ENCODE measurements around the gene NDRG3. TPM values are rescaled to one million over a fixed set of nuclear protein-coding genes. Genes with fewer than 3 reads are reported as not detected.
"Not testable (repeated sequence)": the region's sequence is repeated elsewhere in the genome, so short reads cannot be mapped to it uniquely, and the experiment has no call there.

Gene NDRG3
- polyA plus RNA-seq, 1 of the 3 experiments (the other 2 are of a cell fraction): 20.5 TPM

DNA sequence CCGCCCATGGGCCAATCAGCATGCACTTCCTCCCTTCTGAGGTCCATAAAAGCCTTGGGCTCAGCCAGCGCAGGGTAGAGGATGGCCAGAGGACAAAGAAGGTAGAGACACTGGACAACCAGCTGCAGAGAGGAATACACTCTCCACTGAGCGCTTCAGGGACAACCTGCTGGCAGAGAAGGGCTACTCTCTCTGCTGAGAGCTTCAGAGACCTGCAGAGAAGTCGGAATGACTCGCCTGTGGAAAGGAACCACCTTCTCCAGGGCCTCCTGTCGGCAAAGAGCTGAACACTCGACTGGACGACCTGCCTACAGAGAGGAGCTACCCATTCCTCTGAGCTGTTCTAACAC, 68.5 kb downstream of the NDRG3 start:
- 90% methylated on average over 6 of the region's 8 CpGs for WGBS (ENCODE audit: low lambda C conversion rate)
- Histone ChIP-seq H3K36me3 (replicated peaks in 1 of 2; ENCODE audit: control insufficient read depth in 1 of 2, insufficient read depth in 2 of 2, low read length in 1 of 2) (peaks cover 4 to 13% of the 10 kb centered on the region in 2 experiments), H3K9me3 (no peaks in the 10 kb centered on the region), H3K4me3 (ENCODE audit: low read depth in 2 of 2, low read length in 1 of 2) (no peak overlapping the region), H3K27me3 (ENCODE audit: insufficient read depth) (no peaks in the 10 kb centered on the region), H3K4me1 (ENCODE audit: control insufficient read depth in 1 of 2, insufficient read depth in 2 of 2, low read depth in 1 of 2, low read length in 1 of 2) (no peaks in the 10 kb centered on the region), H3K9ac (no peak overlapping the region), H3K9me2 (no peaks in the 10 kb centered on the region), H3K79me2 (ENCODE audit: insufficient read depth) (no peaks in the 10 kb centered on the region), H3K27ac (ENCODE audit: low read depth in 2 of 2, low read length in 1 of 2) (no peak overlapping the region), H2AFZ (ENCODE audit: low read depth) (no peak overlapping the region), H4K20me1 (ENCODE audit: insufficient read depth) (no peaks in the 10 kb centered on the region), H3F3A (replicated peaks; ENCODE audit: insufficient read depth) (no peaks in the 10 kb centered on the region), H3K4me2 (no peak overlapping the region)
- CTCF ChIA-PET: no interaction called here
- no peak for TF ChIP-seq NFIC (IDR thresholded peaks at IDR 0.05; ENCODE audit: borderline replicate concordance)
- TF ChIP-seq RXRA (IDR thresholded peaks at IDR 0.05; ENCODE audit: borderline replicate concordance, low read depth): no peak
- no peak for TF ChIP-seq SMC3 (IDR thresholded peaks at IDR 0.05; ENCODE audit: low read depth, low read length)
- TF ChIP-seq FOXM1 (IDR thresholded peaks at IDR 0.05; ENCODE audit: low read depth): no peak
- TF ChIP-seq, protein P1, sequence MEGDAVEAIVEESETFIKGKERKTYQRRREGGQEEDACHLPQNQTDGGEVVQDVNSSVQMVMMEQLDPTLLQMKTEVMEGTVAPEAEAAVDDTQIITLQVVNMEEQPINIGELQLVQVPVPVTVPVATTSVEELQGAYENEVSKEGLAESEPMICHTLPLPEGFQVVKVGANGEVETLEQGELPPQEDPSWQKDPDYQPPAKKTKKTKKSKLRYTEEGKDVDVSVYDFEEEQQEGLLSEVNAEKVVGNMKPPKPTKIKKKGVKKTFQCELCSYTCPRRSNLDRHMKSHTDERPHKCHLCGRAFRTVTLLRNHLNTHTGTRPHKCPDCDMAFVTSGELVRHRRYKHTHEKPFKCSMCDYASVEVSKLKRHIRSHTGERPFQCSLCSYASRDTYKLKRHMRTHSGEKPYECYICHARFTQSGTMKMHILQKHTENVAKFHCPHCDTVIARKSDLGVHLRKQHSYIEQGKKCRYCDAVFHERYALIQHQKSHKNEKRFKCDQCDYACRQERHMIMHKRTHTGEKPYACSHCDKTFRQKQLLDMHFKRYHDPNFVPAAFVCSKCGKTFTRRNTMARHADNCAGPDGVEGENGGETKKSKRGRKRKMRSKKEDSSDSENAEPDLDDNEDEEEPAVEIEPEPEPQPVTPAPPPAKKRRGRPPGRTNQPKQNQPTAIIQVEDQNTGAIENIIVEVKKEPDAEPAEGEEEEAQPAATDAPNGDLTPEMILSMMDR (IDR thresholded peaks at IDR 0.05): no peak
- TF ChIP-seq, protein P2, sequence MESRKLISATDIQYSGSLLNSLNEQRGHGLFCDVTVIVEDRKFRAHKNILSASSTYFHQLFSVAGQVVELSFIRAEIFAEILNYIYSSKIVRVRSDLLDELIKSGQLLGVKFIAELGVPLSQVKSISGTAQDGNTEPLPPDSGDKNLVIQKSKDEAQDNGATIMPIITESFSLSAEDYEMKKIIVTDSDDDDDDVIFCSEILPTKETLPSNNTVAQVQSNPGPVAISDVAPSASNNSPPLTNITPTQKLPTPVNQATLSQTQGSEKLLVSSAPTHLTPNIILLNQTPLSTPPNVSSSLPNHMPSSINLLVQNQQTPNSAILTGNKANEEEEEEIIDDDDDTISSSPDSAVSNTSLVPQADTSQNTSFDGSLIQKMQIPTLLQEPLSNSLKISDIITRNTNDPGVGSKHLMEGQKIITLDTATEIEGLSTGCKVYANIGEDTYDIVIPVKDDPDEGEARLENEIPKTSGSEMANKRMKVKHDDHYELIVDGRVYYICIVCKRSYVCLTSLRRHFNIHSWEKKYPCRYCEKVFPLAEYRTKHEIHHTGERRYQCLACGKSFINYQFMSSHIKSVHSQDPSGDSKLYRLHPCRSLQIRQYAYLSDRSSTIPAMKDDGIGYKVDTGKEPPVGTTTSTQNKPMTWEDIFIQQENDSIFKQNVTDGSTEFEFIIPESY (IDR thresholded peaks at IDR 0.05; ENCODE audit: borderline replicate concordance, low read depth): no peak
- TF ChIP-seq EP300 (IDR thresholded peaks at IDR 0.05; ENCODE audit: borderline replicate concordance in 1 of 2, low read depth in 1 of 2, low read length in 1 of 2): no peak
- no peak for TF ChIP-seq YY1 (IDR thresholded peaks at IDR 0.05; ENCODE audit: low read depth)
- POLR2A ChIA-PET: no interaction called here
- no peak for DNase-seq

DNA sequence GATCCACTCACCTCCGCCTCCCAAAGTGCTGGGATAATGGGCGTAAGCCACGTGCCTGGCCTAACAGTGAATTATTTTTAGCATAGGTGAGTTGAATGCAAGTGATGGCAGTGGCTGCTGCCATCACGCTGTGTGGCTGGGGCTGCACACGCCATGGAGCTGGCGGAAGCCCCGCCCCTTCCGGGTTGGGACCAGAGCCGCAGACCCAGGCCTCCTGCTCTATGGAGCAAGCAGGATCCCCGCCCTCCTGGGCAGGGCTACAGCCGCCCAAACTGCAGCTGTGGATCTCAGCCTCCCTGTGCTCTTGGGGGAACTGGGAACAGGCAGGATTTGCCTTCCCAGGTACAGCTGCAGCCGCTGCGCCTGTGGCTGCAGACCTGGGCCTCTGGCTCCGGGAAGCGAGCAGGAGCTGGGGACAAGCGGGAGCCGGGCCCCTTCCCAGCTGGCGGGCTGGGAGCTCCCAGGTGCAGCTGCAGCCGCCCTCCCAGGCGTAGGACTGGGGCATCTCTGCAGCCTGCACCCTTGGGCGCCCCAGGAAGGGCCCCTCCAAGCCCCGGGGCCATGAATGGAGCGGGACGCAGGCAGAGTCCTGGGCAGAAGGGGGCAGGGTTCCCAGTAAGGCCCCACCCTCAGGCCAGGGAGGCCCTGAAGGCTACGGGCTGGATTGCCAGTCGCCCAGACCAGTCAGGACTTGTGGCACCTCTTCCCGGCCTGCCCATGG, 69.0 kb downstream of the NDRG3 start:
- Histone ChIP-seq H3K4me2 (no peak overlapping the region), H3K27me3 (ENCODE audit: insufficient read depth) (no peaks in the 10 kb centered on the region), H4K20me1 (ENCODE audit: insufficient read depth) (no peaks in the 10 kb centered on the region), H3K9me3 (no peaks in the 10 kb centered on the region), H2AFZ (ENCODE audit: low read depth) (no peak overlapping the region), H3K27ac (ENCODE audit: low read depth in 2 of 2, low read length in 1 of 2) (no peak overlapping the region), H3K9ac (no peak overlapping the region), H3F3A (replicated peaks; ENCODE audit: insufficient read depth) (no peaks in the 10 kb centered on the region), H3K79me2 (ENCODE audit: insufficient read depth) (no peaks in the 10 kb centered on the region), H3K36me3 (replicated peaks in 1 of 2; ENCODE audit: control insufficient read depth in 1 of 2, insufficient read depth in 2 of 2, low read length in 1 of 2) (peaks cover 4 to 9% of the 10 kb centered on the region in 2 experiments), H3K4me1 (ENCODE audit: control insufficient read depth in 1 of 2, insufficient read depth in 2 of 2, low read depth in 1 of 2, low read length in 1 of 2) (no peaks in the 10 kb centered on the region), H3K9me2 (no peaks in the 10 kb centered on the region), H3K4me3 (ENCODE audit: low read depth in 2 of 2, low read length in 1 of 2) (no peak overlapping the region)
- ChIA-PET POLR2A (no interaction called here), CTCF (no interaction called here)
- TF ChIP-seq, protein P2 (IDR thresholded peaks at IDR 0.05; ENCODE audit: borderline replicate concordance, low read depth): no peak
- TF ChIP-seq GABPA (IDR thresholded peaks at IDR 0.05; ENCODE audit: low read depth) (no peak), CHD2 (IDR thresholded peaks at IDR 0.05; ENCODE audit: low read length, partially characterized antibody) (no peak), JUND (IDR thresholded peaks at IDR 0.05) (no peak)
- no peak for DNase-seq
- 96% methylated on average over 8 of the region's 27 CpGs for whole genome bisulfite sequencing (ENCODE audit: low lambda C conversion rate)

DNA sequence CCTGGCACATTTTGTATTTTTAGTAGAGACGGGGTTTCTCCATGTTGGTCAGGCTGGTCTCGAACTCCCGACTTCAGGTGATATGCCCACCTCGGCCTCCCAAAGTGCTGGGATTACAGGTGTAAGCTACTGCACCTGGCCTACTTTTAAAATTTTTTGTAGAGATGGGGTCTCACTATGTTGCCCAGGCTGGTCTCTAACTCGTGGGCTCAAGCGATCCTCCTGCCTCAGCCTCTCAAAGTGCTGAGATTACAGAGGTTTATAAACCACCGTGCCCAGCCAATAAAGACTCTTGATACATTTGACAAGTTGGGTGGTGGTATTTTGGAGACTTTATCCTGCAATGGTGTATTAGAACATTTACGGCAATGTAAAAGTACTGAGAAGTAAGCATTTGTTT, 70.3 kb downstream of the NDRG3 start:
- DNase-seq; H4K20me1 ChIP-seq (ENCODE audit: insufficient read depth); H3K9ac ChIP-seq; H3K27me3 ChIP-seq (ENCODE audit: insufficient read depth); H3F3A ChIP-seq (replicated peaks; ENCODE audit: insufficient read depth); H3K79me2 ChIP-seq (ENCODE audit: insufficient read depth); POLR2A ChIA-PET; H3K27ac ChIP-seq (ENCODE audit: low read depth in 2 of 2, low read length in 1 of 2); H3K36me3 ChIP-seq (replicated peaks in 1 of 2; ENCODE audit: control insufficient read depth in 1 of 2, insufficient read depth in 2 of 2, low read length in 1 of 2); H3K4me1 ChIP-seq (ENCODE audit: control insufficient read depth in 1 of 2, insufficient read depth in 2 of 2, low read depth in 1 of 2, low read length in 1 of 2); H3K9me2 ChIP-seq; H3K4me2 ChIP-seq; H3K9me3 ChIP-seq; H2AFZ ChIP-seq (ENCODE audit: low read depth); H3K4me3 ChIP-seq (ENCODE audit: low read depth in 2 of 2, low read length in 1 of 2): not testable (repeated sequence)
- 97% methylated on average over 8 of the region's 8 CpGs for WGBS (ENCODE audit: low lambda C conversion rate)
- CTCF ChIA-PET: interaction anchor here (0.8 kb wide), 1 partner anchor 79 kb away, joined by 4 read pairs; no protein-coding TSS in a partner anchor
